ENCODE measurements around the gene PTGS1. TPM values are rescaled to one million over a fixed set of nuclear protein-coding genes. Genes with fewer than 3 reads are reported as not detected.
A peak's percentile ranks its signal among the peaks of the same experiment; 100 is the strongest.

PTGS1 gene
- total RNA-seq, 1 donor from 2014 or later: 12.5 TPM

- DNase-seq (ENCODE audit: low spot score): peak; percentile 85
Measured at GRCh38 chr9:122374885-122375420, 4.1 kb downstream of the PTGS1 start.

DNA sequence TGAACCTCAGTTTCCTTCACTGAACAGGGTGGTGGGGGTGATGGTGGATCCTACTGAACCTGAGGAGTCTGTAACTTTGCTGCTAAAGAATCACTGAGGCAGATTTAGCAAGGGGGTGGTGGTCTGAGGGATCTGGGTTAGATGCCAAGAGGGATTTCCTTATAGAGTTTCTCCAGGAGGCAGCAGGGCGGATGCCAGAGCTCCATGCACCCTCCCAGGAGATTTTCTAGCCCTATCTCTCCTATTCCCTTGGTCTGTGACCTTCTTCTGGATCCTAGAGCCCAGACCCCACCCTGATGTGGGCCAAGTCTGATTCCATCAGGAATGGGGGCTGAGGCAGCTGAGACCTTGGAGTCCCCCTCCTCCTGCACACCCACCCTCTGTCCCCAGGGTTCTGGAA lies 6.0 kb downstream of the PTGS1 start:
- DNase-seq (ENCODE audit: low spot score): no peak

- no peak for DNase-seq (ENCODE audit: low spot score)
Measured at GRCh38 chr9:122377241-122378164, 6.7 kb downstream of the PTGS1 start.

DNA sequence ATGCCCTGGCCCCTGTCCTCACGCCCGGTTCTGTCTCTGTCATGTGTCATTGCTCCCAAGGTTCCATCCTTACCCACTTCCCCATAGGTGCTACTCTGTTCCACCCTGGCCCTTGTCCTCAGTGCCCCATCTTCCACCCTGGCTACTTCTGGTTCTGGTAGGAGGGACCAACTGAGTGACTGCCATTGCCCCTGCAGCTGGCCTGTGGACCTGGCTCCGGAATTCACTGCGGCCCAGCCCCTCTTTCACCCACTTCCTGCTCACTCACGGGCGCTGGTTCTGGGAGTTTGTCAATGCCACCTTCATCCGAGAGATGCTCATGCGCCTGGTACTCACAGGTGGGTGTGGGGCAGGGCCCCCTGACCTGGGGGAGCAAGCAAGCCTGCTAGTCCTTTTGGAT lies 7.4 kb downstream of the PTGS1 start:
- no peak for DNase-seq (ENCODE audit: low spot score)

DNA sequence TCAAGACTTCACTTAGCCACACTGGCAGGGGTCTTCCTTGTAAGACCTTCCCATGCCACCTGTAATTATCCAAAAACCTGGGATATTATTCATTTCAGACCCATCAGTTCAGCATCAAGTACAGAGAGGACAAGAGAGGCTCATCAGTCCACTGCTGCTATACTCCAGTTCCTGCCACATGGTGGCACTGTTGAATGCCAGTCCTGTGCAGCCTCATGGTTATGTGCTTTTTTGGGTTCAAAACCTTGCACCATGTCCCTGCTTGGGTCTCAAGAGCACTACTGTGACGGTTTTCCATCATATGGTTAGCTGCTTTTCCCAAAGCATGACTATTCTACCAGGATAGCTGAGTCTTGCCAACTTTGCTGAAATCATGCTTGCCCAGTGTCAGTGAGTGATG lies 8.5 kb downstream of the PTGS1 start:
- DNase-seq (ENCODE audit: low spot score): no peak

DNA sequence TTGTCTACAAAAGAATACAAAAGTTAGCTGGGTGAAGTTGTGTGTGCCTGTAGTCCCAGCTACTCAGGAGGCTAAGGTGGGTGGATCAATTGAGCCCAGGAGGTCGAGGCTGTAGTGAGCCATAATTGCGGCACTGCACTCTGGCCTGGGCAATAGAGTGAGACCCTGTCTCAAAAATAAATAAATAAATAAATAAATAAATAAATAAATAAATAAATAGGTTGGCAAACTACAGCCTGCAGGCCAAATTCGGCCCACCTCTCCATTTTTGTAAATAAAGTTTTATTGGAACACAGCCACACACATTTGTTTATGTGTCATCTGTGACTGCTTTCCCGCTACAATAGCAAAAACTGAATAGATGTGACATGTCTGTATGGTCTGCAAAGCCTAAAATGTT lies 9.5 kb downstream of the PTGS1 start:
- DNase-seq (ENCODE audit: low spot score): no peak

DNA sequence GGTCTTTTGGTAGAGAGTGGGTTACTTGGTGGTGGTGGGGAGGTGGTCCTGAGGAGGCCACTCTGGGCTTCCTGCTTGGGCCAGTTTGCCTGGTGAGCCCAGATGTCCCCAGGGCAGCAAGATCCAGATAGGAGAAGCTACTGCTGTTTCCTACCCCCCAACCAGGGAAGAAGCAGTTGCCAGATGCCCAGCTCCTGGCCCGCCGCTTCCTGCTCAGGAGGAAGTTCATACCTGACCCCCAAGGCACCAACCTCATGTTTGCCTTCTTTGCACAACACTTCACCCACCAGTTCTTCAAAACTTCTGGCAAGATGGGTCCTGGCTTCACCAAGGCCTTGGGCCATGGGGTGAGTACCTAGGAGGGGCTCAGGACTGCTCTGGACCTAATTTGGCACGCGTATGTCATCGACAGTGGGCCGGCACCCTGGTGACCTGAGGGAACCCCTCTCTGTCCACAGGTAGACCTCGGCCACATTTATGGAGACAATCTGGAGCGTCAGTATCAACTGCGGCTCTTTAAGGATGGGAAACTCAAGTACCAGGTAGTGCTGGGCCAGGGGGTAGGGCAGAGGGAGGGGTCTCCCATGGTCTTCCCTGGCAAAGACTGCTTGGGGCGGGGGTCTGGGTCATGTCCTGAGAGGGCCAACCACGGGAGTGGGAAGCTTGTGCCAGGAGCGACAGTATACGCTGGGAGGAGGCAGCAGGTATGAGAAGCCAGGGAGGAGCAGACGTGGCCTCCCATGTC lies 10.6 kb downstream of the PTGS1 start:
- no peak for DNase-seq (ENCODE audit: low spot score)

DNA sequence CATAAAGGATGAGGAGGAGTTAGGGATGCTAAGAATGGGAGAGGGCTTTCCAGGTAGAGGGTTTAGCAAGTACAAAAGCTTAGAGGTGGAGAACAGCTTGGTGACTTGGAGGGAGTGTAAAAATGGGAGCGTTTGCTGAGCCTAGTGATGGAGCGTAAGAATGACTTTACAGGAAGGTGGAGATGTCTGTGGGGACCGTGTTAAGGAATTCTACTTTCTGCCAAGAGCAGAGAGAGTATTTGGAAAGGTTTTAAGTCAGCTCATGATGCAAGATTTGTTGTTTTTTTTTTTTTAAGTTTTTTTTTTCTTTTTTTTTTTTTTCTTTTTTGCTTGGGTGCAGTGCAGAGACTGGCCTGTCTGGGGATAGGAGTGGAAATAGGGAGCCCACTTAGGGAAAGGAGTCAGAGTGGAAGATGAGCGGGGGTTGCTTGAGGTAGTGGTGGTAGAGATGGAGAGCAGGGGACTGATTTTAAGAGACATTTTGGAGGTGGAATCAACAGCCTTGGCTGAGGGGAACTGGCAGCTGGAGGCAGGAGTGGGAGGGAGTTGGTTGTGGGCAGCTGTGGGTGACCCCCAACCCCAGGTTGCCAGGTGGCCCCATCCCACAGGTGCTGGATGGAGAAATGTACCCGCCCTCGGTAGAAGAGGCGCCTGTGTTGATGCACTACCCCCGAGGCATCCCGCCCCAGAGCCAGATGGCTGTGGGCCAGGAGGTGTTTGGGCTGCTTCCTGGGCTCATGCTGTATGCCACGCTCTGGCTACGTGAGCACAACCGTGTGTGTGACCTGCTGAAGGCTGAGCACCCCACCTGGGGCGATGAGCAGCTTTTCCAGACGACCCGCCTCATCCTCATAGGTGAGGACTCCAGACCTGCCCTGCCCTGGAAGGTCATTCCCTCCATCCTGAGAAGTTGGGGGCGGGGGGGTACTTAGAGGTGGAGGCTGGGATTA lies 12.4 kb downstream of the PTGS1 start:
- DNase-seq (ENCODE audit: low spot score): no peak

DNA sequence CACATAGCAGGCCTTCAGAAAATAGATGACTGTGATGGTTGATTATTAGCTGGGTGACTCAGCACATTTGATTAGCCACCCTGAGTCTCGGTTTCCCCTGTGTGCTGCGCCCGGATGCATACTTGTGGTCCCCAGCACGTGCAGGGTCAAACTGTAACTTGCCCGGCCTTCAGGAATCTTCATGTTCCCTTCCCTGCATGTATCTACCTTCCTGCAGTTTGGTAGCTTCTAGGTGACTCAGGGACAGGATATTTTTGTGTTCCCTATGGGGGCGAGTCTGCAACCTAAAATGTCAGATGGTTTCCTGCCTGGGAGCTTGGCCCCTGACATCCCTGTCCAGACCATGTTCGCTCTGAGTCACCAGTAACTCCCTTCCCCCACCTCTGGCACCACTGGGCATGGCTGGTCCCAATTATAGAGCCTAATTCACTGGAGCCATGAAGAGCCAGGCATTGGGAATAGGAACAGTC lies 13.2 kb downstream of the PTGS1 start:
- peak; percentile 22 for DNase-seq (ENCODE audit: low spot score)

- DNase-seq (ENCODE audit: low spot score): peak; percentile 34
Measured at GRCh38 chr9:122386311-122386872, 15.6 kb downstream of the PTGS1 start.

- DNase-seq (ENCODE audit: low spot score): no peak
Measured at GRCh38 chr9:122387536-122387935, 16.7 kb downstream of the PTGS1 start.

DNA sequence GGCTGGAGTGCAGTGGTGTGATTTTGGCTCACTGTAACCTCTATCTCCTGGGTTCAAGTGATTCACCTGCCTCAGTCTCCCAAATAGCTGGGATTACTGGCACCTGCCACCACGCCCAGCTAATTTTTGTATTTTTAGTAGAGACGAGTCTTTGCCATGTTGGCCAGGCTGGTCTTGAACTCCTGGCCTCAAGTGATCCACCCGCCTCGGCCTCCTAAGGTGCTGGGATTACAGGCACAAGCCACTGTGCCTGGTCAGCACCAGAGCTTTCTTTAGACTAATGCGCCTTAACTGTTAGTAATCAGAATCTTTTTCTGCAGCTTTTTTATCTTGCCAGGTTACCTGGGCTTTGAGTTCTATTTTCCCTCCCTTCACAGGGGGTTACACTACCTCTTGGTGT lies 18.4 kb downstream of the PTGS1 start:
- no peak for DNase-seq (ENCODE audit: low spot score)

DNA sequence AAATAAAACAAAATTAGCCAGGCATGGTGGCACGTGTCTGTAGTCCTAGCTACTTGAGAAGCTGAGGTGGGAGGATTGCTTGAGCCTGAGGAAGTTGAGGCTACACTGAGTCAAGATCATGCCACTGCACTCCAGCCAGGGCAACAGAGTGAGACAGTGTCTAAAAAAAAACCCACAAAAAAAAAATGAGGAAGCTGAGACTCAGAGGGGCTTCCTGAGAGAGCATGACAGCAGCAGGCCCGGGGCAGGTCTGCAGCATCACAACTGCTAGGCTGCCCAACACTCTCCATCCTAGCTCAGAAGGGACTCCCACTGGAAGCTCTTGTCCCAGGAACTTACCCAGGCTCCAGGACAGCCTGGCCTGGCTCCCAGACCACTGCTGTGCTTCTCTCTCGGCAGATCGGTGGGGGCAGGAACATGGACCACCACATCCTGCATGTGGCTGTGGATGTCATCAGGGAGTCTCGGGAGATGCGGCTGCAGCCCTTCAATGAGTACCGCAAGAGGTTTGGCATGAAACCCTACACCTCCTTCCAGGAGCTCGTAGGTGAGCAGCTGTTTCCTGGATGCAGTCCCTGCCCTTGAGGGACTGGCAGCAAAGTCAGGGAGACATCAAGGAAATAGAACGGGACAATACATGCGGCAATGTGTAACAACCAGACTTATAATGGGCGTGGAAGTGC lies 19.1 kb downstream of the PTGS1 start:
- DNase-seq (ENCODE audit: low spot score): no peak

DNA sequence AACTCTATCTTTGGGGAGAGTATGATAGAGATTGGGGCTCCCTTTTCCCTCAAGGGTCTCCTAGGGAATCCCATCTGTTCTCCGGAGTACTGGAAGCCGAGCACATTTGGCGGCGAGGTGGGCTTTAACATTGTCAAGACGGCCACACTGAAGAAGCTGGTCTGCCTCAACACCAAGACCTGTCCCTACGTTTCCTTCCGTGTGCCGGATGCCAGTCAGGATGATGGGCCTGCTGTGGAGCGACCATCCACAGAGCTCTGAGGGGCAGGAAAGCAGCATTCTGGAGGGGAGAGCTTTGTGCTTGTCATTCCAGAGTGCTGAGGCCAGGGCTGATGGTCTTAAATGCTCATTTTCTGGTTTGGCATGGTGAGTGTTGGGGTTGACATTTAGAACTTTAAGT lies 21.5 kb downstream of the PTGS1 start:
- DNase-seq (ENCODE audit: low spot score): no peak

DNA sequence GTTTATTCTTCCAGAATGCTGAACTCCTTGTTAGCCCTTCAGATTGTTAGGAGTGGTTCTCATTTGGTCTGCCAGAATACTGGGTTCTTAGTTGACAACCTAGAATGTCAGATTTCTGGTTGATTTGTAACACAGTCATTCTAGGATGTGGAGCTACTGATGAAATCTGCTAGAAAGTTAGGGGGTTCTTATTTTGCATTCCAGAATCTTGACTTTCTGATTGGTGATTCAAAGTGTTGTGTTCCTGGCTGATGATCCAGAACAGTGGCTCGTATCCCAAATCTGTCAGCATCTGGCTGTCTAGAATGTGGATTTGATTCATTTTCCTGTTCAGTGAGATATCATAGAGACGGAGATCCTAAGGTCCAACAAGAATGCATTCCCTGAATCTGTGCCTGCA lies 21.9 kb downstream of the PTGS1 start:
- DNase-seq (ENCODE audit: low spot score): no peak

GRCh38 chr9:122393284-122393983 lies 22.6 kb downstream of the PTGS1 start:
- no peak for DNase-seq (ENCODE audit: low spot score)

- no peak for DNase-seq (ENCODE audit: low spot score)
Measured at GRCh38 chr9:122394265-122395125, 23.7 kb downstream of the PTGS1 start.

GRCh38 chr9:122396614-122397148 lies 25.9 kb downstream of the PTGS1 start:
- no peak for DNase-seq (ENCODE audit: low spot score)

DNA sequence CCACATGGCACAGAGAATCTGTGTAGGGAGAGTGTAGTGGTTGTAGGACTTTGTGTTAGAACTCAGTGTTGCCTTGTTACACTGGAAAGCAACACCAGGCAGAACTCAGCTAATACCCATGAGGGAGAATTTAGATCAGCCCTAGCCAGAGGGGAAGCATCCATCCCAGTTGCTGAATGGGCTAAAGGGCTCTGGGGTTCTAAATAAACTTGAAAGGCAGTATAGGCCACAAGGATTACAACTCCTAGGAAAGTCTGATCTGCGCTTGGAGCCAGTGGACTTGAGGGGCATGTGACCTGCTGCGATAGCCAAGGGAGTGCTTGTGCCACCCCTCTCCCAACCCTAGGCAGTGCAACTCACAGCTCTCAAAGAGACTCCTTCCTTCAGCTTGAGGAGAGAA lies 26.9 kb downstream of the PTGS1 start:
- DNase-seq (ENCODE audit: low spot score): no peak

Data from ureter (tissue), 1 donor.